C4-2B (cell line): ENCODE data around the gene DIS3L2.
A peak's percentile ranks its signal among the peaks of the same experiment; 100 is the strongest.

Experiments used
- H3K27ac ChIP-seq: fragments of 450-650 bp; 2 replicates; pipeline ENCODE4 v1.5.1; 2017
- CTCF ChIP-seq: fragments of 450-650 bp; conservative IDR thresholded peaks from 2 replicates; pipeline ENCODE4 v1.5.1; 2017; ENCODE audit warnings: mild to moderate bottlenecking
- ZFX ChIP-seq: fragments of 450-650 bp; IDR thresholded peaks from 2 replicates; pipeline ENCODE4 v1.6.1; 2017

The DIS3L2 gene

GRCh38 chr2:232299927-232300674 is 338.6 kb downstream of the DIS3L2 start:
- peak overlapping the region; percentile 80 for H3K27ac ChIP-seq
- TF ChIP-seq ZFX (no peak), CTCF (no peak)

- H3K27ac ChIP-seq = peak overlapping the region; percentile 80
- TF ChIP-seq CTCF (peak; percentile 20), ZFX (no peak)
These were observed 339.4 kb downstream of the DIS3L2 start for GRCh38 chr2:232300894-232301387.

GRCh38 chr2:232304236-232304635 is 342.7 kb downstream of the DIS3L2 start:
- TF ChIP-seq CTCF (no peak), ZFX (no peak)
- H3K27ac ChIP-seq = no peak overlapping the region

GRCh38 chr2:232306741-232307305 is 345.3 kb downstream of the DIS3L2 start:
- no peak for TF ChIP-seq CTCF
- no peak for TF ChIP-seq ZFX
- H3K27ac ChIP-seq = no peak overlapping the region

DNA sequence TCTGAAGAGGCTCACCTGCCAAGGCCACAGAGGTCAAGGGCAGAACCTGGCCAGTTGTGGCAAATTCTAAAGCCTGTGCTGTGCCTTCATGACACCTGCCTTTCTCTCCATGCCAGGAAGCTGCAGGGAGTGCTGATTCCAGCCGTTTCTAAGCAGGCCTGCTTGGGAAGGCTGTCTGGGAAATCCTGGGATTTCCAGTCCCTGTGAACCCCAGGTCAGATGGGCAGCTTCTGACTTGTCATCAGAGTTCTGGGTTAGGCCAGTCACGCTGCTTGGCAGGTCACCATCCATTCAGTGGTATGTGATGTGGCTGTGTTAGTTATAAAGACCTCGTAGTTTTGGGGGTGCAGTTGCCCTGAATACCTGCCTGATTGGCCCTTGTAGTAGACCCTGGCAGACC is 346.3 kb downstream of the DIS3L2 start:
- H3K27ac ChIP-seq = no peak overlapping the region
- TF ChIP-seq CTCF = no peak
- no peak for TF ChIP-seq ZFX

- TF ChIP-seq CTCF = no peak
- TF ChIP-seq ZFX = no peak
- no peak overlapping the region for H3K27ac ChIP-seq
These were observed 347.5 kb downstream of the DIS3L2 start for GRCh38 chr2:232308986-232309385.

- TF ChIP-seq CTCF (no peak), ZFX (no peak)
- H3K27ac ChIP-seq = 0 out of 2 replicates have a peak overlapping the region, but pooled peaks have one; percentile 0
These were observed 348.1 kb downstream of the DIS3L2 start for GRCh38 chr2:232309592-232309991.
